Neural cell (in vitro differentiated cells): Measurements from ENCODE around the gene PIK3R4. TPM values are rescaled to one million over a fixed set of nuclear protein-coding genes. Genes with fewer than 3 reads are reported as not detected.

Experiments
- H2AFZ ChIP-seq: fragments of 200-600, 300-800 bp; sonication (generic), shearing (Covaris generic); 2 replicates; pipeline ENCODE4 v1.6.0; 2014; ENCODE audit warnings: low read depth, mild to moderate bottlenecking, antibody characterized with exemption, low read length, moderate library complexity
- H3F3A ChIP-seq: fragments of 200-600 bp; shearing (Covaris generic); 2 replicates; pipeline ENCODE4 v1.6.1; 2016; ENCODE audit warnings: mild to moderate bottlenecking, moderate library complexity, mixed read lengths, antibody characterized with exemption, low read length; ENCODE audit not compliant: insufficient read depth, poor library complexity, severe bottlenecking
- H3K27ac ChIP-seq: fragments of 200-600, 300-800 bp; sonication (generic), shearing (Covaris generic); 2 replicates; pipeline ENCODE4 v1.5.1; 2014; ENCODE audit warnings: mild to moderate bottlenecking, low read length, moderate library complexity
- H3K27me3 ChIP-seq: fragments of 300-800, 200-600 bp; sonication (generic), shearing (Covaris generic); 2 replicates; pipeline ENCODE4 v1.6.0; 2014; ENCODE audit warnings: mild to moderate bottlenecking, low read depth, low read length, moderate library complexity; ENCODE audit not compliant: insufficient read depth
- H3K36me3 ChIP-seq: fragments of 300-800, 200-600 bp; sonication (generic), shearing (Covaris generic); 2 replicates; pipeline ENCODE4 v1.5.1; 2014; ENCODE audit warnings: mild to moderate bottlenecking, antibody characterized with exemption, low read length, moderate library complexity; ENCODE audit not compliant: insufficient read depth
- H3K4me2 ChIP-seq: fragments of 300-800, 200-600 bp; sonication (generic), shearing (Covaris generic); 2 replicates; pipeline ENCODE4 v1.6.0; 2014; ENCODE audit warnings: mild to moderate bottlenecking, low read length
- H3K4me3 ChIP-seq: fragments of 300-800, 200-600 bp; sonication (generic), shearing (Covaris generic); 2 replicates; pipeline ENCODE4 v1.5.1; 2014; ENCODE audit warnings: mild to moderate bottlenecking, low read length, moderate library complexity
- H3K79me2 ChIP-seq: fragments of 200-600 bp; shearing (Covaris generic); replicated peaks from 2 replicates; pipeline ENCODE4 v1.6.0; 2014; ENCODE audit warnings: mild to moderate bottlenecking, low read length, moderate library complexity; ENCODE audit not compliant: insufficient read depth
- H3K9ac ChIP-seq: fragments of 300-800, 200-600 bp; sonication (generic), shearing (Covaris generic); 2 replicates; pipeline ENCODE4 v1.6.1; 2016; ENCODE audit warnings: mild to moderate bottlenecking, low read length, mixed read lengths
- H3K9me2 ChIP-seq: fragments of 200-600 bp; shearing (Covaris generic); 2 replicates; pipeline ENCODE4 v1.6.1; 2016; ENCODE audit warnings: mild to moderate bottlenecking, low read length, mixed read lengths; ENCODE audit not compliant: insufficient read depth
- H3K9me3 ChIP-seq: fragments of 200-600, 300-800 bp; sonication (generic), shearing (Covaris generic); 2 replicates; pipeline ENCODE4 v1.6.1; 2016; ENCODE audit warnings: mild to moderate bottlenecking, mixed run types, low read length, moderate library complexity, mixed read lengths
- H4K20me1 ChIP-seq: fragments of 200-600 bp; shearing (Covaris generic); 2 replicates; pipeline ENCODE4 v1.6.1; 2016; ENCODE audit warnings: mild to moderate bottlenecking, mixed run types; ENCODE audit not compliant: insufficient read depth
- EP300 ChIP-seq: fragments of 450-650 bp; conservative IDR thresholded peaks from 2 replicates; pipeline ENCODE4 v1.6.1; 2014; ENCODE audit warnings: antibody characterized with exemption, mild to moderate bottlenecking, moderate library complexity; ENCODE audit not compliant: poor library complexity, severe bottlenecking
- EZH2 ChIP-seq: fragments of 200-600, 300-800 bp; shearing (Covaris generic), sonication (generic); IDR thresholded peaks from 2 replicates; pipeline ENCODE4 v1.6.1; 2014; ENCODE audit warnings: antibody characterized with exemption, low read length, borderline replicate concordance, mild to moderate bottlenecking; ENCODE audit not compliant: insufficient read depth, poor library complexity, severe bottlenecking
- MXI1 ChIP-seq: fragments of 450-650 bp; conservative IDR thresholded peaks from 2 replicates; pipeline ENCODE4 v1.6.1; 2014; ENCODE audit warnings: antibody characterized with exemption, mild to moderate bottlenecking; ENCODE audit not compliant: poor library complexity, severe bottlenecking
- POLR2AphosphoS5 ChIP-seq: IDR thresholded peaks from 2 replicates; pipeline ENCODE4 v1.6.1; 2012
- RAD21 ChIP-seq: fragments of 450-650 bp; conservative IDR thresholded peaks from 2 replicates; pipeline ENCODE4 v1.6.1; 2014; ENCODE audit warnings: antibody characterized with exemption, mild to moderate bottlenecking, moderate library complexity
- REST ChIP-seq: IDR thresholded peaks from 2 replicates; pipeline ENCODE4 v1.6.1; 2012; ENCODE audit warnings: borderline replicate concordance
- SMC3 ChIP-seq: fragments of 450-650 bp; conservative IDR thresholded peaks from 2 replicates; pipeline ENCODE4 v1.6.1; 2014; ENCODE audit warnings: antibody characterized with exemption, mild to moderate bottlenecking, moderate library complexity; ENCODE audit not compliant: poor library complexity
- TAF1 ChIP-seq: IDR thresholded peaks from 2 replicates; pipeline ENCODE4 v1.6.1; 2012; ENCODE audit warnings: low read depth
- polyA plus RNA-seq: library from polyadenylated mRNA; depleted of rRNA; stranded (reverse); fragments of >200 nt; gene quantifications from 2 replicates; pipeline ENCODE4 v1.2.3, GENCODE V29; 2014
- TF ChIP-seq, protein P1 (sequence below): fragments of 450-650 bp; IDR thresholded peaks from 2 replicates; pipeline ENCODE4 v1.5.1; 2014; ENCODE audit warnings: antibody characterized with exemption, mild to moderate bottlenecking, moderate library complexity; ENCODE audit not compliant: poor library complexity, severe bottlenecking

Gene PIK3R4
- polyA plus RNA-seq, 1 donor from 2014 or later: 18.3 TPM

DNA sequence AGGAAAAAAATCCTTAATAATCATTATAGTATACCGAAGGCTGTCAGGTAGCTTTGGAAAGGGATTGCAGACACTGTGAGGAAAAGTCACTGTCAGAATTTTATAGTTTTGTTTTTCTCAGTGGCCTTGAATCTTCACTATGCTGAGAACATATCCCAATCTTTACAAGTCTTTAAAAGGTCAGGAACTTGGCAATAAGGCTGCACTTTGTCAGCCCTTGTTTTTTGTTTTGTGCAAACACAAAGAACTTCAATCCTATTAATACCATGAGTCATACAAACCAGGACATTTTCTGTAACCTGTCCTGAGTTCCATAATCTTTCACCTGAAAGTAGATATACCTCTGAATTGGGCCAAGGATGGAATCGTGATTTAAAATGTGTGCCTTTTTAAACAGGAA is 45.6 kb upstream of the PIK3R4 start:
- H3K9me2 ChIP-seq: no peaks in the 10 kb centered on the region
- H2AFZ ChIP-seq: no peak overlapping the region
- H3K79me2 ChIP-seq: no peaks in the 10 kb centered on the region
- no peaks in the 10 kb centered on the region for H3K27me3 ChIP-seq
- H3K4me3 ChIP-seq: no peak overlapping the region
- no peak overlapping the region for H3K4me2 ChIP-seq
- H3K36me3 ChIP-seq: no peaks in the 10 kb centered on the region
- H4K20me1 ChIP-seq: no peaks in the 10 kb centered on the region
- no peak for TF ChIP-seq POLR2AphosphoS5
- TF ChIP-seq EZH2: no peak
- no peak for TF ChIP-seq RAD21
- TF ChIP-seq REST: no peak
- no peak for TF ChIP-seq TAF1
- no peak for TF ChIP-seq EP300
- no peak for TF ChIP-seq SMC3
- TF ChIP-seq MXI1: no peak
- TF ChIP-seq, protein P1, sequence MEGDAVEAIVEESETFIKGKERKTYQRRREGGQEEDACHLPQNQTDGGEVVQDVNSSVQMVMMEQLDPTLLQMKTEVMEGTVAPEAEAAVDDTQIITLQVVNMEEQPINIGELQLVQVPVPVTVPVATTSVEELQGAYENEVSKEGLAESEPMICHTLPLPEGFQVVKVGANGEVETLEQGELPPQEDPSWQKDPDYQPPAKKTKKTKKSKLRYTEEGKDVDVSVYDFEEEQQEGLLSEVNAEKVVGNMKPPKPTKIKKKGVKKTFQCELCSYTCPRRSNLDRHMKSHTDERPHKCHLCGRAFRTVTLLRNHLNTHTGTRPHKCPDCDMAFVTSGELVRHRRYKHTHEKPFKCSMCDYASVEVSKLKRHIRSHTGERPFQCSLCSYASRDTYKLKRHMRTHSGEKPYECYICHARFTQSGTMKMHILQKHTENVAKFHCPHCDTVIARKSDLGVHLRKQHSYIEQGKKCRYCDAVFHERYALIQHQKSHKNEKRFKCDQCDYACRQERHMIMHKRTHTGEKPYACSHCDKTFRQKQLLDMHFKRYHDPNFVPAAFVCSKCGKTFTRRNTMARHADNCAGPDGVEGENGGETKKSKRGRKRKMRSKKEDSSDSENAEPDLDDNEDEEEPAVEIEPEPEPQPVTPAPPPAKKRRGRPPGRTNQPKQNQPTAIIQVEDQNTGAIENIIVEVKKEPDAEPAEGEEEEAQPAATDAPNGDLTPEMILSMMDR: no peak
- H3F3A ChIP-seq: no peaks in the 10 kb centered on the region
- H3K9ac ChIP-seq: no peak overlapping the region
- no peaks in the 10 kb centered on the region for H3K9me3 ChIP-seq
- no peak overlapping the region for H3K27ac ChIP-seq

- no peaks in the 10 kb centered on the region for H3K9me3 ChIP-seq
- no peaks in the 10 kb centered on the region for H3K36me3 ChIP-seq
- H3K4me2 ChIP-seq: no peak overlapping the region
- H3F3A ChIP-seq: no peaks in the 10 kb centered on the region
- H3K9me2 ChIP-seq: no peaks in the 10 kb centered on the region
- H3K9ac ChIP-seq: no peak overlapping the region
- H3K27me3 ChIP-seq: no peaks in the 10 kb centered on the region
- no peak overlapping the region for H3K4me3 ChIP-seq
- H3K27ac ChIP-seq: no peak overlapping the region
- no peak for TF ChIP-seq POLR2AphosphoS5
- no peak for TF ChIP-seq EZH2
- H2AFZ ChIP-seq: no peak overlapping the region
- no peaks in the 10 kb centered on the region for H4K20me1 ChIP-seq
- no peaks in the 10 kb centered on the region for H3K79me2 ChIP-seq
Observed at GRCh38 chr3:130789782-130790322, 43.2 kb upstream of the PIK3R4 start.
